ENCODE measurements around the gene SVIL.
"Not testable (repeated sequence)": the region's sequence is repeated elsewhere in the genome, so short reads cannot be mapped to it uniquely, and the experiment has no call there.

SVIL gene

DNA sequence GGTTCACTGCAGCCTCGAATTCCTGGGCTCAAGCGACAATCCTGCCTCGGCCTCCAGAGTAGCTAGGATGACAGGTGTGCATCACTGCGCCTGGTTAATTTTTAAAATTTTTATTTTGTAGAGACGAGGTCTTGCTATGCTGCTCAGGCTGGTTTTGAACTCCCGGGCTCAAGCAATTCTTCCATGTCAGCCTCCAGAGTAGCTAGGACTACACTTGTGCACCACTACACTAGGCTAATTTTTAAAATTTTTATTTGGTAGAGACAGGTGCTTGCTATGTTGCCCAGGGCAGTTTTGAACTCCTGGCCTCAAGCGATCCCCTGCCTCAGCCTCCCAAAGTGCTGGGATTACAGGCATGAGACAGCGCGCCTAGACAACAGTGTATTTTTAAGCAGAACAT is 120.5 kb downstream of the SVIL start:
- TF ChIP-seq CTCF (IDR thresholded peaks at IDR 0.05; ENCODE audit: low read depth, low read length), result no peak

DNA sequence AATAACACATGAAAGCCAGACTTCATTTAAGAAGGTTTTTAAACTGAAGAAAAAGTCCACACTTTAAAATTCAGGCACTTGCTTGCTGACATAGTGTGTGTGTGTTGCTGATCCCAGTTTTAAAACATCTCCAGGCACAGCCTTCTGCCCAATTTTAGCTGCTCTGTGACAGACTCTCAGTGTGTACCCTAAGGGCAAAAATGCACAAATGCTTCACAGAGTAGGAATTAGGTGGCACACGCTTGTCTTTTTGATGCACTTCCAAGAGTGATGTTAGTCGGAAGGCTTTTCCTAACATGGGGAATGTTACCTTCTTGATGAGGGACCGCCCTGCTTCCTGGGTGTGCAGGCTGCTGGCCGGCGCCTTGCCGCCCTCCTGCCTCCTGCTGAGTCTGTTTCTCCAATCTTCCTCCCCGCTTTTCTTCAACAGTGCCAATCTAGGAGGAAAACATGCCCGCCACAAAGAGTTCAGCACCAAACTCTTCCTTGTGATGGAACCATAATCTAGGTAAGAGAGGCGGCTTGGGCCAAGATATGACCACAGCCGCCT is 122.3 kb downstream of the SVIL start:
- no peak for TF ChIP-seq CTCF (IDR thresholded peaks at IDR 0.05; ENCODE audit: low read depth, low read length)
- no peak overlapping the region for H3K4me3 ChIP-seq (ENCODE audit: low read depth, low read length)

More for the DNA sequence above, 120.5 kb downstream of the SVIL start:
- H3K4me3 ChIP-seq (ENCODE audit: low read depth, low read length), result no peak overlapping the region

- H3K4me3 ChIP-seq (ENCODE audit: low read depth, low read length), result not testable (repeated sequence)
Observed at GRCh38 chr10:29511806-29512205, 123.0 kb downstream of the SVIL start.

GRCh38 chr10:29510483-29511157 is 124.2 kb downstream of the SVIL start:
- H3K4me3 ChIP-seq (ENCODE audit: low read depth, low read length), result not testable (repeated sequence)

DNA sequence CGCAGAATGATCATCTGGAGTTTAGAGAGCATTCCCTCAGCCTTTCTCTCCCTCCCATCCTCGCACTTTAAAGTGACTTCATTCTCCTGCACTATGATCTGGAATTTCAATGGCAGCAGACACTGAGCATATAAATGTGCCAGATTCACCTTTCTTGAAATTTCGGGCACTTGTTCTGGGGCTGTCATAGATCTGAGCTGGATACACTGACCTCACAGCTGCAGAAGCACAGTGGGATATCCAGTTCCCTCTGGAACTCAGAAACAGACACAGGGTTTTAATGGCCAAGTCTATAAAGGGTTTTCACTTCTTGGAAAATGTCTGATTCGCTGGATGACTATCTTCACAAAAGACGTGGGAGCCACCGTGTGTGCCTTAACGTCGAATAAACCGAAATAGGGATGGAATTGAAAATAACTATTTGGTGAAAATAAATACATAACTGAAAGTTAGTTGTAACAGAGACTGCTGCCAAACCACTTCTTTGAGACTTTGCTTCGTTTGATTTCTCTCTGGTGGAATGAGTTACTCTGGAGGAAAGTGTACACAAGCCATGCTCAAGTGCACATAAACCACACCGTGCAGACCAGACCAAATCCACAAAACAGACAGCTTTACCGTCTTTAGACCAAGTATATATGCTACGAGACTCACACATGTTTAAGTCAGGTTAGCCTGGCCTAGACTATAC is 126.1 kb downstream of the SVIL start:
- no peak overlapping the region for H3K4me3 ChIP-seq (ENCODE audit: low read depth, low read length)
- TF ChIP-seq CTCF (IDR thresholded peaks at IDR 0.05; ENCODE audit: low read depth, low read length), result no peak

GRCh38 chr10:29507750-29508149 is 127.0 kb downstream of the SVIL start:
- not testable (repeated sequence) for H3K4me3 ChIP-seq (ENCODE audit: low read depth, low read length)

DNA sequence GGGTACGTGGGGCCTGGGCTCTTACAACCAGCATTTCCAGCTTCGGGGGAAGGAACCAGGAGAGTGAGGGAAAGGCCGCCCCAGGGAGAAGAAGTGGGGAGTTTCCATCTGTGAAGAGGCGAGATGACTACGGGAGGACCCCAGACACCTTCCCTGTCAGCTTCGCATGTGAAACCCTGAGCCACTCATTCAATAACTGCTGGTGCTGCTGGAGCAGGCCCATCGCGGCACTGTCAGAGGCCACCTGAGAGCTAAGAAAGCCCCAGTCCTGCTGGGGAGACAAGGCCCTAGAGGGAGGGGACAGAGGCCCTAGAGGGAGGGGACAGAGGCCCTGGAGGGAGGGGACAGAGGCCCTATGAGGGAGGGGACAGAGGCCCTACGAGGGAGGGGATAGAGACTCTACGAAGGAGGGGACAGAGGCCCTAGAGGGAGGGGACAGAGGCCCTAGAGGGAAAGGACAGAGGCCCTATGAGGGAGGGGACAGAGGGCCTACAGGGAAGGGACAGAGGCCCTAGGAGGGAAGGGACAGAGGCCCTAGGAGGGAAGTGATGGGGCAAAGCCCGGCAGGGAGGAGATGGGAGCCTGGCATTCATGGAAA is 128.3 kb downstream of the SVIL start:
- not testable (repeated sequence) for H3K4me3 ChIP-seq (ENCODE audit: low read depth, low read length)

GRCh38 chr10:29502351-29502750 is 132.4 kb downstream of the SVIL start:
- TF ChIP-seq CTCF (IDR thresholded peaks at IDR 0.05; ENCODE audit: low read depth, low read length), result no peak
- H3K4me3 ChIP-seq (ENCODE audit: low read depth, low read length), result no peak overlapping the region

GRCh38 chr10:29501692-29502091 is 133.1 kb downstream of the SVIL start:
- no peak overlapping the region for H3K4me3 ChIP-seq (ENCODE audit: low read depth, low read length)
- no peak for TF ChIP-seq CTCF (IDR thresholded peaks at IDR 0.05; ENCODE audit: low read depth, low read length)

Measured in WI38 (cell line).